Stimulated activated CD8-positive, alpha-beta memory T cell treated with anti-CD3 and anti-CD28 coated beads, Interleukin-7, amount 100 ng/mL, for 48 hours (primary cell): Measurements from ENCODE around the gene PTPRK.
A peak's percentile ranks its signal among the peaks of the same experiment; 100 is the strongest.

ENCODE experiments used
- DNase-seq, 2 donors: peaks; one replicate each; pipeline ENCODE4 v3.0.0-alpha.2; 2020; ENCODE audit warnings: low read depth in 1 of 2; ENCODE audit errors: extremely low read depth in 1 of 2

The PTPRK gene

DNA sequence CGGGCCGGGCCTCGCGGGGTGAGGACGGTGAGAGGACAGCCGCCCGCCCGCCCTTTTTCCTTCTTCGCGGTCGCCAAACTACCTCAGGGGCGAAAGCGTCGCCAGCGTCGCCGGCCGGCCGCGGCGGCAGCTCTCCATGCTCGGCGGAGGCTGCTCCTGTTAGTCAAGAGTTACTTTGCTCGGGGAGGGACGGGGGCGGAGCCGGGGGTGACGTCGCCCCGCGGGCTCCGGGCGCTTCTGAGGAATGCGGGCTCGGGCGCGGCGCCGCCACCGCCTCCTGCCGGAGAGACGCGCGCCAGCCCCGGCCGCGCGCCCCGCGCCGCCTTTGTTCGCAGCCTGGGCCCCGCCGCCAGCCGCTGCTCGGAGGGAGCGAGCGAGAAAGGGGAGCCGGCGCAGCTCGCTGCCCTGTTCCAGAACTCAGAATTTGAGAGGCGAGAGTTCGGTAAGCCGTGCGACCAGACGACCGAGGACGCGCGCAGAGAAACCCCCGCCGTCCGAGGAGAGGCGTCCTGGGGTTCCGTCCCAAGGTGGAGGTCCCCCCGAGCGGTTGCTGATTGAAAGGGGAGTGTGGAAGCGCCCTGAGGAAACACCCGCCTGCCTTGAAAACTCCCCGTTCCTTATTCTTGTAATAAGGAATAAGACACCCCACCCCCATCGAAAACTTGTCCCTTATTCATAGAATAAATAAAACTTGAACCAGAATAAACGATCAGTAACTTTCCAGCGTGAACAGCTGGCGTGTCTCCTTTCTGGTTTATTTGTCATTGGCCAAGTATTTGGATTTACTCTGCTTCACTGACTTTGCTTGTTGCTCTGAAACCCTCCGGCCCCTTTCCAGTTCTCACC lies at the start of gene PTPRK:
PTPRK (minus strand) TSS at position 164 of the 846 bp plus-strand sequence. CDS start 241 bp downstream, outside the sequence.
- peak; percentile 78 to 83 for DNase-seq

DNA sequence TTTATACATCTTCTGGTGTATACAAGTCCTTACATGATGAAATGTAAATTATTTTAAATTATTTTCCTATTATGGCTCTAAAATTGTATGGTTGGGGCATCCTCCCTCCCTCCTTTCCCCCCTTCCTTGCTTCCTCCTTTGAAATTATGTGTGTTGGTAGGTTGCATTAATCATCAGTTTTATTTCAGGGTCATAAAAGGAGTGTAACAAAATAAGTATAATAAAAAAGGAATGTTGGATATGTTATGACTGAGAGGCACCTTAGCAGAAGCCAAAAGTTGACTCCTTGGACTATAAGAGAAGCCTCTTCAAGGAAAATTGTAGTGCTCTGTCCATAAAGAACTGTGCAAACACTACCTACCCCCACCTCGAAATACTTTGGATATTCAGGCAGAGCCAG lies 46.6 kb upstream of the PTPRK start:
- DNase-seq, result no peak

DNA sequence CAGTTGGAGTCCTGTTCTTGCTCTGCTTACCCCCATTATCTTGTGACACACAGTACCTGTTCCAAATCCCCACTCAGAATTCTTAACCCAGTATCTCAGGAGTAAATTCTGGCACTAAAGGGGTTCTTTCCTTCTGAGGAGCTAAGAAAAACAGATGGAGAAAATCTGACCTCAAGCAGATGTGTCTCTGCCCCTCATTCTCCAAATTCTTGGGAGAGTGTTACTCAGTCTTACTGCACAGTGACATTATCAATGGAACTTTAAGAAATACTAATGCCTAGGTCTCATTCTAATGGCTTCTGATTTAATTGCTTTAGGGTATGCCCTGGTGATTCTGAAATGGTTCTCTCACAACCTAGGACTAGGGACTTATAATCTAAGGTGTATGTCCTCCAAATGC lies 40.6 kb upstream of the PTPRK start:
- DNase-seq, result no peak

DNA sequence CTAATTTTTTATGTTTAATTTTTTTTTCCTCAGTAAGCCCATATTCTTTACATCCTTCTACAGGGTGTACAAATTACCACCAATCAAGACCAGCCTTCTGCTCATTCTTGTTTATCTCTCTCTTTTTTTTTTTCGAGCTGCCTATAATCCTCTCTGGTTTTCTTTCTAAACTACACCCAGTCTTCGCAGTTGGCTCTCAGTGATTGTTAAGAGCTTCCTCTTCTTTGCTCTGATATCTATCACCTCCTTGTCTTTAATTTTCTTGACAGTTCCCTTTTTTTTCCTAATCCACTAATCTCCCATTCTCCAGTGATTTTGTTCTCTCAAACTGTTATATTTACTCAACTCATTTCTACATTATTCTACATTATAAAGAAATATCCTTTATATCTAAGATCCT lies 38.5 kb upstream of the PTPRK start:
- no peak for DNase-seq

GRCh38 chr6:128558021-128558420 lies 37.6 kb upstream of the PTPRK start:
- no peak for DNase-seq

GRCh38 chr6:128557081-128557480 lies 36.7 kb upstream of the PTPRK start:
- DNase-seq, result no peak

DNA sequence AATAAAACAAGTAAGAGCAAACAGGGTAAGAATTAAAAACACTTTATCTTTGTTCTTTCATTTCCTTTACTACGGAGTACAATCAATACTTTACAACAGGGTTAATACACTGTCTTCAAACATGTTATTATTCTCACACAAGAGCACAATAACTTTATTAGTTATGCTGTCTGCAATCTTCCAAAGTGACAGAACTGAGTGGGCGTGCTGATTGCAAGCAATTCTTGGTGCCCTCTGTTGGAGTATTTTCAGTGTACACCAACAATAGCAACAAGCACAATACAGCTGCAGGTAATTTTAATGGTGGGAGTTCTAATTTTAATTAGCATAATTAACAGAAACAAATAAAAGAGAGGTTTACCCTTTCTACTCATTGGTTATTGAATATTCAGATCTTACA lies 33.9 kb upstream of the PTPRK start:
- no peak for DNase-seq

DNA sequence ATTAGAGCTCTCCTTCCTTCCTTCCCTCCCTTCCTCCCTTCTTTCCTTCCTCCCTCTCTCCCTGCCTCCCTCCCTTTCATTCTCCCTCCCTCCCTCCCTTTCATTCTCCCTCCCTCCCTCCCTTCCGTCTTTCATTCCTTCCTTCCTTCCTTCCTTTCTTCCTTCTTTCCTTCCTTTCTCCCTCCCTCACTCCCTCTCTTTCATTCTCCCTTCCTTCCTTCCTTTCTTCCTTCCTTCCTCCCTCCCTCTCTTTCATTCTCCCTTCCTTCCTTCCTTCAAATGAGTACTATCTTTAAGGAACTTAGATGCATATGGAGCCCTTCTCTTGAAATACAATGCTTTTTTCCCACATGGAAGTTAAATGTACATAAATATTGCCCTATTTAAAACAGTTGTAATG lies 20.9 kb upstream of the PTPRK start:
- no peak for DNase-seq

DNA sequence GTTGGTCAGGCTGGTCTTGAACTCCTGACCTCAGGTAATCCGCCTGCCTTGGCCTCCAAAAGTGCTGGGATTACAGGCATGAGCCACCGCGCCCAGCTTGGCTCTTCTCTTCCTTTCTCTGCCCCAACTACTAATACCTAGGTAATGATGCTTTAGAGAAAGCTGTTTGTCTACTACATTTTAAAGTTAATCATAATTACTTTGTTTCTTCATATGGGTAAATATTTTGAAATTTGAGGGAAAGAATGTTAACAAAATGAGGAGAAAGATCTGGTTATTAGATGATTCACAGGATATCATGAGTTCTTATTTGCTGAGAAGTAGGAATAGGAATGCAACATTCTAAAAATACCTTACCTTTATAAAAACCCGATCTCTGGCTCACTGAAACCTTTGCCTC lies 18.4 kb upstream of the PTPRK start:
- no peak for DNase-seq

GRCh38 chr6:128532827-128533226 lies 12.4 kb upstream of the PTPRK start:
- no peak for DNase-seq

GRCh38 chr6:128532136-128532535 lies 11.7 kb upstream of the PTPRK start:
- DNase-seq, result no peak

DNA sequence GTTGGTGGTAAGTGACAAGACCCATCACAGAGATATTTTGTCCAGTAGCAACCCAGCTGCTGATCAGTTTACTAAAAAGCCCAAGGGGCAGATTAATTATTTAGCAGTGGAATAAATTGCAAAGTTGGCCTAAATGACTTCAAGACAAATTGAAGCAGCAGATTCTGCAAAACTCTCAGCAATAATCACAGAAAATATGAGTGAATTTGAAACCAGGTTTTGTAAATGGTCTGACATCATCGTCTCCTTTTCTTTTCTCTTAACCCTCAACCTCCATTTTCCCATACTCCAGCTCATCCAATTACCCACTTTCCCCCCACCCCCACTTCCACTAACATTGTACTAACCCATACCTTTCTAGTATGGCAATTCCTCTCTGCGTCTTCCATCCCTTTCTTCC lies 11.3 kb upstream of the PTPRK start:
- no peak for DNase-seq

DNA sequence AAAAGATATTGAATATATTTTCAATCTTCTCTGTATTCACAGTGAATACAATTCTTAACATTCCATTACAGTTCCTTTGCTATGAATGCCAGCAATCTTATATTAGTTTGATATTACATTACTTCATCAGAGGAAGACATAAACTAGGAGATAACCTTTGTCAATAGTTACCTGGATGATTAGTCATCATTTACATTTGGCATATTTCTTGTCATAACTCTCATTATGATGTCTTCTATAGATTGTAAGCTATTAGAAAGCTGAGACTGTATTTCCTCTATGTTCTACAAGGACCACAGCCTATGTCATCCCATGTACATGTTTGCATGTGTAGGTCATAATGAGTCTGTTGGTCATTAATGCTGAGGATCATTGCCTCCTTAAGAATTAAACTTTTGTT lies 7.8 kb upstream of the PTPRK start:
- DNase-seq, result no peak

DNA sequence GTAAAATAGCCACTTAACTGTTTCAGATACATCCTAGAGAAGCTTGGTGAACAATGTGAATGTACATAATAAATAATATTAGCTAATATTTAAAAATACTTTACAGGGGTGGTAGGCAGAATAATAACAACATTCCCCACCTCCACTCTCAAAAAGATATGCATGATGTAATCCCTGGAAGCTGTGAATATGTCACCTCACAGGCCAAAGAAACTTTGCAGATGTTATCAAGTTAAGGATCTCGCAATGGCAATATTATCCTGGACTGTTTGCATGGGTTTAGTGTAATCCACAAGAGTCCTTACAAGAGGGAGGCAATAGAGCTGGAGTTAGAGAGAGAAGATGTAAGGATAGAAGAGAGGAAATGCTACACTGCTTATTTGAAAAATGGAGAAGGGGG lies 7.0 kb upstream of the PTPRK start:
- DNase-seq, result no peak

DNA sequence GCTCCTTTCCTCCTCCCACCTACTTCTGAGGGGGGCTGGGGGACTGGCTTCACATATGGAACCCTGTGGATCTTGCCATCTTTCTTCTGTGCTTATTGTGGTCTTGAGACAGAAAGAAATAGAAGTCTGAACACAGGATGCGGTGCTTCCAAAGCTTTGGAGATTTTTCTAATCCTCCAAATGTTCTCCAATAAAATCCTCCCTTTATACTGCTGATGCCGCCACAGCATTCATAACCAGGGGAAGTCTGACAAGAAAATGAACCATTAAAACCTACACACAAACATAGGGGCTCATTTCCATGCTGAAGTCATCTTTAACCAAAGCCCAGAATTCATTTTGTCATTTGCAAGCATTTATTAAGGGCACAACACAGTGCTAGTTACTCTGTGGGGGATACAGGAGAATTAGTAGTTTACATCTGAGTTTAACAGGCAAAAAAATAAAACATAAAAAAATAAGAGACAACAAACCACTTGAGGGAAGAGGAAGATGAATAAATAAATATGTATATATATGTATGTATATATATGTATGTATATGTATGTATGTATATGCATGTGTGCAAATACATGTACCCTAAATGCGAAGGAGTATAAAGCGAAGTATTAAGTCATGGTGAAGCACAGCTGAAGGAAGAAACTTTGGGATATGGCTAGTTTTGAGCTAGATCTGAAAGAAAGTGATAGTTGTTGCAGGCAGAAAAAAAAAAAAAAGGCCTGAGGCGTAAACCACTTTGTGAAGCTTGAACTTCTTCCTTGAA lies 5.9 kb upstream of the PTPRK start:
- no peak for DNase-seq

DNA sequence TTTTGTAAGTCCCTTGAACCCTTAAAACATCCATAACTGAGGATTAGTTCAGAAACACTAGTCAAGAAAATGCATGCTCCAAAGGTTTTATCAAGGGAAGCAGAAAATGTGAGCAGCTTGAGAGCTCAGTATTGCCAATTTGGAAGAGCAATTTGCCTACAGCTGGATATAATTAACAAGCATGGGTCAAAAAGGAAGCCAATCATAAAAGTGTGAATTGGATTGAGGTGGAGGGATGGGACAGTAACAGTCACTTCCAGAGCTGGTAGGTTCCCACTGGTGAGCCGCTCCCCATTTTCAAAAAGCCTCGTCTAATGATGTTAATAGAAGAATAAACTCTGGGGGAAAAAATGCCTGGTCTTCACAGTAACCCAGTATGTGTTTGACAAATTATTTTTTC lies 5.0 kb upstream of the PTPRK start:
- DNase-seq, result no peak

DNA sequence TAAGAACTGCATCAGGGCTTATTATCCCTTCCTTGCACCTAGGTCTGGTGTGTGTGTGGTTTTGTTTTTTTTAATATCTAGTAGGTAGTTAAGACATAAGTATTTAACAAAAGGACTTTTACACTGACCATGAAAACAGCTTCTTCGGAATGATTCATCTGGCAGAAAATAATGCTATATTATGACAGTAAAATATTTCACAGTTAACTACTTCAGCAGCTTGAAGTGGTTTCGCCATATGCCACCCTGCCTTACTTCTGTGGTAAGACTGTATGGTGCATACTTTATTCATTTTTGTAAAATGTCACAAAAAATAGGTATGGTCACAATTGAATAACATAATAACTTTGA lies 858 bp upstream of the PTPRK start:
- no peak for DNase-seq

- peak in 1 of 2 donors; percentile 11 for DNase-seq
These were observed 416 bp downstream of the PTPRK start for GRCh38 chr6:128519931-128520435.

DNA sequence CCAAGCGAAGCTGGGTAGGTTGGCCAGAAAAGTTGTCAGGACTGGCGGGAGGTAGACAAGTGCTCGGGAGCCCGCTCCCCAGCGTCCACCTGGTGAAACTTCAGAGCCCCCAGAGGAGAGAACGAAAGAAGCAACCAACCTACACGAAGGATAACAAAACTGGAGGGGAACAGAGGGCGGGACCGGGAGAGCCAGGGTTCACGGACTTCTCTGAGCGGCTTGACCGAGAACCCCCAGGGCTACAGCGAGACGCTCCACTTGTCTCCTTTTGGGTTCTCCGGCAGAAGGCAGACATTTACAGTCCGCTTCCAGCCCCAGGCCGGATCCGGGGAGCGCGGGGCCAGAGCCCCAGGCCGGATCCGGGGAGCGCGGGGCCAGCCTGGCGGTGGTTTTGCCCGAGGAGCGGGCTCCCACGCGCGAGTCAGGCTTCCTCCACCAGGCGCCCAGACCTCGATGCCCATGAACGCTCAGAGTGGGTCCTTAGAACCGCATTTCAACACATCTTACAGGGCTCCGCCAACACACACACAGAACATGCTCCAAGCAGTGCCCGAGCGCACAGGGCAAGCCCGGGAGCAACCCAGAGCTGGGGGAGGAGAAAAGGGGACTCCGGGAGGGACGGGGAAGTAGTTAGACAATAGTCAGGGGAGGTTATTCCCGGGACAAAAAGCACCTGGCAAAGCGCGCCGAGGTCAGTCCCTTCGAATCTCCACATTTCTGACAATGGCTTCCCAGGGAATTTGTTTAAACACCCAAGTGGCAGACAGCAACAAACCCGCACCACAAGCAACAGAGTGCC lies 1.1 kb downstream of the PTPRK start:
- no peak for DNase-seq

DNA sequence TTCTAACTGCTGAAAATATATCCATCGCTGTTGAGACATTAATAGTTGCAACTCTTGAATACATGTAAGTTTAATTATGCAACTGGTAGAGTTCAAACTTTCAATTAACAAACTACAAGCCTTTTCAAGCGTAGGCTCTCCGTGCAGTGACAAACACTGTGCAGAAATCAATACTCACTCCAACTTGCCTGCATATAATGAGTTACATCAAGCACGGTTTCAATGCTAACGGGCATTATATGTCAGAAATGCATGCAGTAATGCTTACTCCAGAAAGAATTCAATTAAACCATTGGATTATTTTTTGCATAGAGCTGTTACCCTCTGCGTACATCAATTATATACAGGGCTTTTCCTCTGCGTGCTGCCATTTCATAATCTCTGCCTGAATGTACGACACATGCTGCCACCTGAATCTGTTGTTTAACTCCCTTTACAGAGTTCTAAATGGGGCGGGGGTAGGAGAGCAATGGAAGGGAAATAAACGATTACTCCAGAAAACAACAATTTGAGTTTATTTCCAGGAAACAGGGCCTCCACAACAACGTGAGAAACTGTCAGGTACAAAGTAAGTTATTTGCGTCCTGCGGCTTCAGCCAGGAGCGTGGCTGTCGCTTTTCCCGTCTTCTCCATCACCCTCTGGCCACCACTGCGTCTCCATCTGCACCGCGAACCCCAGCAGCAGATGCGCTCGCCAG lies 1.8 kb downstream of the PTPRK start:
- no peak for DNase-seq

- DNase-seq, result no peak
These were observed 3.3 kb downstream of the PTPRK start for GRCh38 chr6:128517124-128517523.
